Suprapubic skin (tissue), 3 donors: ENCODE results near the gene COMT.

Experiments used
- POLR2A ChIP-seq, 2 donors: fragments of 450-650 bp; IDR thresholded peaks; one replicate each; pipeline ENCODE4 v1.6.1; 2017; ENCODE audit warnings: antibody characterized with exemption in 2 of 2, mild to moderate bottlenecking in 2 of 2, moderate library complexity in 2 of 2
- TF ChIP-seq, protein P1 (sequence below), 2 donors: fragments of 200-600 bp in 1 of 2; fragments of 450-650 bp in 1 of 2; sonication (generic) in 1 of 2; IDR thresholded peaks; one replicate each; pipeline ENCODE4 v1.5.1; 2016 to 2019; ENCODE audit warnings: antibody characterized with exemption in 2 of 2, mild to moderate bottlenecking in 1 of 2, moderate library complexity in 1 of 2

DNA sequence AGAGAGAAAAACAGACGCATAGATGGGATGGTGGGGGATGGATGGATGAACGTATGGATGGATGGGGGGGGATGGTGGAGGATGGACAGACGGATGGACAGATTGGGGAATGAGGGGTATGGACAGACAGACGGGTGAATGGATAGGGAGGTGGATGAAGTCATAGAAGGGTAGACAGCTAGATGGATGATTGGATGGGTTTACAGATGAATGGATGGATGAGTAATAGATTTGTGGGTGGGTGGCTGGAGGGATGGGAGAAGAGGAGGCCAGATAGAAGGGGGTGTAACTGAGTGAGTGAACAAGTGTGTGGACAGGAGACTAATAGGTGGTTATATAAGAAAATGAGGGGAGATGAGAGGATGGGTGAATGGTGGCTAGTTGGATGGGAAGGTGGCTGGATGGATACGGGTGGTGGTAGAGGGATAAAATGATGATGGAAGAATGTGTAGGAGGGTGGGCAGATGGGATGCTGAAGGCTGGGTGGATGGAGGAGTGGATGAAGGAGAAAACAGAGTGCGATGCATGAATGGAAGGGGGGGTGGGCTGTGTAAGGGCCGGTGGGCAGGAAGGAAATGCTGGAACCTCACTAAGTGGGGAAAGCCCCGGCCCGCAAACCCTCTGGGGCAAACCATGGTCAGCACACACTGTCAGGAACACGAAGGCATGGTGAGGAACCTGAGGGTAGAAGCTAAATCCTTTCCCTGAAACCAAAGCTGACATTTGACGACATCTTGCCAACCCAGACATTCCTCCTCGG, 53.5 kb downstream of the COMT start:
- TF ChIP-seq, protein P1, sequence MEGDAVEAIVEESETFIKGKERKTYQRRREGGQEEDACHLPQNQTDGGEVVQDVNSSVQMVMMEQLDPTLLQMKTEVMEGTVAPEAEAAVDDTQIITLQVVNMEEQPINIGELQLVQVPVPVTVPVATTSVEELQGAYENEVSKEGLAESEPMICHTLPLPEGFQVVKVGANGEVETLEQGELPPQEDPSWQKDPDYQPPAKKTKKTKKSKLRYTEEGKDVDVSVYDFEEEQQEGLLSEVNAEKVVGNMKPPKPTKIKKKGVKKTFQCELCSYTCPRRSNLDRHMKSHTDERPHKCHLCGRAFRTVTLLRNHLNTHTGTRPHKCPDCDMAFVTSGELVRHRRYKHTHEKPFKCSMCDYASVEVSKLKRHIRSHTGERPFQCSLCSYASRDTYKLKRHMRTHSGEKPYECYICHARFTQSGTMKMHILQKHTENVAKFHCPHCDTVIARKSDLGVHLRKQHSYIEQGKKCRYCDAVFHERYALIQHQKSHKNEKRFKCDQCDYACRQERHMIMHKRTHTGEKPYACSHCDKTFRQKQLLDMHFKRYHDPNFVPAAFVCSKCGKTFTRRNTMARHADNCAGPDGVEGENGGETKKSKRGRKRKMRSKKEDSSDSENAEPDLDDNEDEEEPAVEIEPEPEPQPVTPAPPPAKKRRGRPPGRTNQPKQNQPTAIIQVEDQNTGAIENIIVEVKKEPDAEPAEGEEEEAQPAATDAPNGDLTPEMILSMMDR (IDR thresholded peaks at IDR 0.05) = no peak
- TF ChIP-seq POLR2A (IDR thresholded peaks at IDR 0.05) = no peak
